GM12865 (cell line): Measurements from ENCODE around the gene GNG10.

Experiments
- DNase-seq: peaks from one replicate; pipeline ENCODE4 v3.0.0; 2010; ENCODE audit warnings: low read depth
- H3K4me3 ChIP-seq: 2 replicates; pipeline ENCODE4 v1.5.1; 2011; ENCODE audit warnings: mild to moderate bottlenecking, low read depth, low read length, control low read depth
- TF ChIP-seq, protein P1 (sequence below): IDR thresholded peaks from 2 replicates; pipeline ENCODE4 v1.5.1; 2011; ENCODE audit warnings: low read length, control low read depth, low read depth, inconsistent platforms; ENCODE audit not compliant: insufficient read depth; ENCODE audit errors: missing control alignments

Gene GNG10

DNA sequence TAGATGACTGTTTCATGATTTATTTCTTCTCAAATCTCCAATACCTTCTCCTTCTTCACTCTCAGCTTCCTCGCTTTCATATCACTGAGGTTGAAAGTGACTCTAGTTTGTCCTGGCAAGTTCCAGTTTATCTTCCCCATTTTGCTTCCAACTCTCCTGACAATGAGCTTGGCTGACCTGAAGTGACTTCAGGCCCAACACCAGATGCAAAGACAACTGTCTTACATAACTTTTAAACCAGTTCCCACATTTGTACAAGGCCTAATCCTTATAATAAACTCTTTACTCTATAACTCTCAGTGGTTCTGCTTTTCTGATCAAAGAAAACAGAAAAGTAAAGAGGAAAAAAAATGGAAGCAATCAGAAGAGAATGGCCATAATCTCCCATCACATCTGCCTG lies 22.0 kb downstream of the GNG10 start:
- DNase-seq = no peak
- TF ChIP-seq, protein P1, sequence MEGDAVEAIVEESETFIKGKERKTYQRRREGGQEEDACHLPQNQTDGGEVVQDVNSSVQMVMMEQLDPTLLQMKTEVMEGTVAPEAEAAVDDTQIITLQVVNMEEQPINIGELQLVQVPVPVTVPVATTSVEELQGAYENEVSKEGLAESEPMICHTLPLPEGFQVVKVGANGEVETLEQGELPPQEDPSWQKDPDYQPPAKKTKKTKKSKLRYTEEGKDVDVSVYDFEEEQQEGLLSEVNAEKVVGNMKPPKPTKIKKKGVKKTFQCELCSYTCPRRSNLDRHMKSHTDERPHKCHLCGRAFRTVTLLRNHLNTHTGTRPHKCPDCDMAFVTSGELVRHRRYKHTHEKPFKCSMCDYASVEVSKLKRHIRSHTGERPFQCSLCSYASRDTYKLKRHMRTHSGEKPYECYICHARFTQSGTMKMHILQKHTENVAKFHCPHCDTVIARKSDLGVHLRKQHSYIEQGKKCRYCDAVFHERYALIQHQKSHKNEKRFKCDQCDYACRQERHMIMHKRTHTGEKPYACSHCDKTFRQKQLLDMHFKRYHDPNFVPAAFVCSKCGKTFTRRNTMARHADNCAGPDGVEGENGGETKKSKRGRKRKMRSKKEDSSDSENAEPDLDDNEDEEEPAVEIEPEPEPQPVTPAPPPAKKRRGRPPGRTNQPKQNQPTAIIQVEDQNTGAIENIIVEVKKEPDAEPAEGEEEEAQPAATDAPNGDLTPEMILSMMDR = no peak
- H3K4me3 ChIP-seq = no peak overlapping the region

DNA sequence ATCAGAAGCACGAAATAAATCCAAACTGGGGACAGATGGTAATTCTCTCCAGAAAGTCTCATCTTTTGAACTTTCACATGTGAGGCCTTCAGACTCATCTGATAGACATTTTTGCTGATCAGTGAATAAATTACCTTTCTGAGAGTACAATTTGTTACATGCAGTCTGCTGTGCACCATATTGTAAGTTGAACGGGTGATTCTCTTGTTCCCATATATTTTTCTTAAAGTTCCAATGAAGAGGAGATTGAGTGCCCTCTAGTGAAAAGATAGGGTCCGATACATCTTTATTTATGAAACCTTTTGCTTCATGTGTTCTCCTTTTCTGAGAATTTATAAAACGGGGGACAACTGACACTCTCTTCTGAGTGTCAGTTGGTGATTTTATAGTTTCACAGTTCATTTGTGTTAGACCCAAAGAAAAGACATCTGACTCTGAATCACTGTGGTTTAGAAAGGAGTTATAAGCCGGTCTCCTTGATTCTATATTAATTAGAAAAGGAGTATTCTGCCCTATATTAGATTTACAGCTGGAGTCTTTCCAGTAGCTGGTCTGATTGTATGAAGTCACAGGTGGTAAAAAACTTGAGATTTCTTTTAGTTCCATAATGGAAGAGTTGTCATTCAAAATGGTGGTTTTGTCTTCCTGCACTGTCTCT lies 30.4 kb downstream of the GNG10 start:
- no peak overlapping the region for H3K4me3 ChIP-seq
- peak; percentile 46 for DNase-seq
- TF ChIP-seq, protein P1 = peak; percentile 21

DNA sequence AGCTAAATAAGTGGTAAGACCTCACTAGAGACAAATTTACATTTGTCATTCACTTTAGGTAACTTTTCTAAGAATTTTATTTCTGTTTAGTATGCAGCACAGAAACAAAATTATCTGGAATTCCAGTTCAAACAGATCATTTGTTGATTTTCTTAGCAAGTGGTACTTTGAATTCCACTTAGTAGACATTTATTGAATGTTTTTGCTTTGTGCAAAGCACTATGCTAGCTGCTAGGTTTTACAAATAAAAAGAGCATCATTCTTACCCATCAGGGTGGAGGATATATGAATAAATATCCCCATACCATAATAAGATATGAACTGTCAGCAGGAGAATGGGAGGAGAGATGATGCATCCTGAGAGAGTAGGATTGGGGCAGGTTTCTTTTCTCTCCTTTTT lies 35.4 kb downstream of the GNG10 start:
- TF ChIP-seq, protein P1 = no peak
- no peak overlapping the region for H3K4me3 ChIP-seq
- no peak for DNase-seq

DNA sequence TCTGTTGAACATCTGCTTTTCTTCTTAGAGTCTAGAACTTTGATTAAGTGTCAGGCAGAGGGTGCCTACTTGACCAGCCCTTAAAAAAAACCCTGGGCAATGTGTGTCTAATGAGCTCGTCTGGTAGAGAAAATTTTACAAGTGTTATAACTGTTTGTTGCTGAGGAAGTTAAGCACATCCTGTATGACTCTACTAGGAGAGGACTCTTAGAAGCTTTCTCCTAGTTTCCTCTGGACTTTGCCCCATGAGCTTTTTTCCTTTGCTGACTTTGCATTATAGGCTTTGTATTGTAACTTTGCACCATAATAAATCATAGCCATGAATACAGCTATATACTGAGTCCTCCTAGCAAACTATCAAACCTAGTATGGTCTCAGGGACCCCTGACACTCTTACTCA lies 39.4 kb downstream of the GNG10 start:
- H3K4me3 ChIP-seq = no peak overlapping the region
- no peak for DNase-seq
- TF ChIP-seq, protein P1 = no peak

DNA sequence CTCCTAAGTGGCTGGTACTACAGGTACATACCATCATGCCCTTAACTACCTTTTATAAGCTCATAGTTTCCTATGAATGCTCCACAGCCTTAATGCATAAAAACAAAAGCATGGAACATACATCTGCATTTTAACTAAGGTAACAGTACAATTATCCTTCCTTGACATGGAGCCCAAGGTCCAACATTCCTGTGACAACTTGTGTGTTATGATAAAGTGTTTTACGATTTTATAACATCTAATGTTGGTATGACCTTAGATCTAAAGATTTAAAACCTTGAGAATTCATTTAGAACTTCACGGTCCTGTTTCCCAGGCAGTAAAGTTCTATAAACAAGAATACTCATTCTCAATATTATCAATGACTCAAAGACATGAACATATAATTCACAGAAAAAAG lies 43.1 kb downstream of the GNG10 start:
- TF ChIP-seq, protein P1 = no peak
- no peak overlapping the region for H3K4me3 ChIP-seq
- DNase-seq = no peak

DNA sequence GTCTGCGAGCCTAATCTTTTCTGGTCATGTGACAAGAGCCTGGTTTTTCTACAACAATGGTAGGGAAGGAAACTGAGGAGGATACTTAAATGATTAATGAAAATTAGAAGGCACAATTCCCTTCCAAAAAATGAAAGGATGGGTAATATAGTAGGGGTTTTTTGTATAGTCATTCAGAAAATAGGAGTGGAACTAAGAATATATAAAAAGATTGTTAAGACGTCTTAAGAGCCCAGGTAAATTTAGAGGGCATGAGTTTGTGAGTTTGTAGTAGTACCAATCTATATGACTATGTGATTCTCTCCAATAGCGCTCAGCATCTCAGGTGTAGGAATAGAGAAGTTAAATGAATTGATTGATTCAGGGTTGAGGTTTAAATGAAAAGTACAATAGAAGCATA lies 50.1 kb downstream of the GNG10 start:
- H3K4me3 ChIP-seq = no peak overlapping the region
- DNase-seq = no peak
- TF ChIP-seq, protein P1 = no peak

DNA sequence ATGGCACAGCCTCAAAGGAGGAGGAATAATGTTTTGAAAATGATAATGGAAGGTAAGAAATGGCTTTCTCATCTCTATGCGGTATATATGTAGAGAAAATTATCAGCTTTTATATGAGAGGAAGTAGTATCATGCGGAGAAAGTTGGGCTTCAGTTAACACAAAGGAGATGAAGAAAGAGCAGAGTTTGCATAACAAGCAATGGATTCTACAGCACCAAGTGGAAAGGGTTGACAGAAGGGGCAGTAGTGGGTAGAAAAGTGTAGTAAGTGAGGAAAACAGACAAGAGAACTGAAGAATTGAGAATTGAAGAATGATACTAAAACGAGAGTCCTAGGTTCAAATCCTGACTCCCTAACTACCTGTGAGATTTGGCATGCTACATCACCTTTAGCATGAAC lies 51.0 kb downstream of the GNG10 start:
- TF ChIP-seq, protein P1 = no peak
- H3K4me3 ChIP-seq = no peak overlapping the region
- no peak for DNase-seq
